Measurements from ENCODE around the gene USO1. TPM values are rescaled to one million over a fixed set of nuclear protein-coding genes. Genes with fewer than 3 reads are reported as not detected.
"Not testable (repeated sequence)": the region's sequence is repeated elsewhere in the genome, so short reads cannot be mapped to it uniquely, and the experiment has no call there.

Gene USO1
- total RNA-seq, 4 donors from 2014 or later, result 61.0 to 103 (median 74.4) TPM

DNA sequence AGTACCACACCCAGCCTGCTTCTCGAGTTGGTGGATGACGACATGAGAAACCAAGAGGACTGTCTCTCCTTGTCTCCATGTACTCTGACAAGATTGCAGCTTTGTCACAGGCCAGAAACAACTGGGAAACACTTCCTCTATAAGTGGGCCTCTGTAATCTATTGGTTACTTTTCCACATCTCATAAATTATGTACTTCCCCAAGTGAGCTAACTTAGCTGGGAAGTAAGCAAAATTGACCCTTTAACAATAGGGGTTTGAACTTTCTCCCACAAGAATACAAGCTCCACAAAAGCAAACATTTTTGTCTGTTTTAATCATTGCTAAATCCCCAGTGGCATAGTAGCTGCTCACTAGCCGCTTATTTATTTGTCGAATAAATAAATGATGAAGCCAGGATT is 14.1 kb upstream of the USO1 start:
- no peak overlapping the region for H3K27ac ChIP-seq (replicated peaks in 1 of 4)
- H3K9me3 ChIP-seq, result no peaks in the 10 kb centered on the region
- DNase-seq (ENCODE audit: extremely low spot score), result no peak
- H3K4me1 ChIP-seq, result peaks cover 10 to 14% (median 12%) of the 10 kb centered on the region in 4 donors
- no peaks in the 10 kb centered on the region for H3K36me3 ChIP-seq
- WGBS, result 79% methylated on average over 4 of the region's 4 CpGs
- H3K27me3 ChIP-seq, result no peaks in the 10 kb centered on the region
- no peak for TF ChIP-seq POLR2AphosphoS5 (IDR thresholded peaks at IDR 0.05)
- TF ChIP-seq EP300 (IDR thresholded peaks at IDR 0.05), result no peak
- TF ChIP-seq, protein P1, sequence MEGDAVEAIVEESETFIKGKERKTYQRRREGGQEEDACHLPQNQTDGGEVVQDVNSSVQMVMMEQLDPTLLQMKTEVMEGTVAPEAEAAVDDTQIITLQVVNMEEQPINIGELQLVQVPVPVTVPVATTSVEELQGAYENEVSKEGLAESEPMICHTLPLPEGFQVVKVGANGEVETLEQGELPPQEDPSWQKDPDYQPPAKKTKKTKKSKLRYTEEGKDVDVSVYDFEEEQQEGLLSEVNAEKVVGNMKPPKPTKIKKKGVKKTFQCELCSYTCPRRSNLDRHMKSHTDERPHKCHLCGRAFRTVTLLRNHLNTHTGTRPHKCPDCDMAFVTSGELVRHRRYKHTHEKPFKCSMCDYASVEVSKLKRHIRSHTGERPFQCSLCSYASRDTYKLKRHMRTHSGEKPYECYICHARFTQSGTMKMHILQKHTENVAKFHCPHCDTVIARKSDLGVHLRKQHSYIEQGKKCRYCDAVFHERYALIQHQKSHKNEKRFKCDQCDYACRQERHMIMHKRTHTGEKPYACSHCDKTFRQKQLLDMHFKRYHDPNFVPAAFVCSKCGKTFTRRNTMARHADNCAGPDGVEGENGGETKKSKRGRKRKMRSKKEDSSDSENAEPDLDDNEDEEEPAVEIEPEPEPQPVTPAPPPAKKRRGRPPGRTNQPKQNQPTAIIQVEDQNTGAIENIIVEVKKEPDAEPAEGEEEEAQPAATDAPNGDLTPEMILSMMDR (IDR thresholded peaks at IDR 0.05), result no peak
- TF ChIP-seq POLR2A (IDR thresholded peaks at IDR 0.05; ENCODE audit: low read depth), result no peak
- intact Hi-C loops (cut with DNase I), result loop anchor here (5.0 kb wide), 1 partner anchor 33 kb away; no protein-coding TSS in a partner anchor
- H3K4me3 ChIP-seq, result no peak overlapping the region

DNA sequence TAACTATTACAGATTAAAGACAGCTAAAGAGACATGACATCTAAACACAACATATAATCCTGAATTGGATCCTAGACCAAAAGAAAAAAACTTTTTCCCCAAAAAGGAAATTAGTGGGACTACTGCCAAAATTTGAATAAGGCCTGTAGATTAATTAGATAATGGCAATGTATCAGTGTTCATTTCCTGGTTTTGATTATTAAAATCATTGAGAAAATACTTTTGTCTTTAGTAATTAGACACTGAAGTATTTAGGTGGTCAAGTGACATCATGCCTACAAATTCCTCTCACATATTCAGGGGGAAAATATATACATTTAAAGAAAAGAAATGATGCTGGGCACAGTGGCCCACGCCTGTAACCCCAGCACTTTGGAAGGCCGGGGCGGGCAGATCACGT is 10.4 kb upstream of the USO1 start:
- H3K27me3 ChIP-seq, result no peaks in the 10 kb centered on the region
- no peak overlapping the region for H3K4me3 ChIP-seq
- H3K9me3 ChIP-seq, result no peaks in the 10 kb centered on the region
- no peak for DNase-seq (ENCODE audit: extremely low spot score)
- WGBS, result 97% methylated on average over 4 of the region's 4 CpGs
- peak overlapping the region in 2 of 4 donors; percentile 38 to 47 for H3K27ac ChIP-seq (replicated peaks in 1 of 4)
- H3K4me1 ChIP-seq, result peaks cover 13 to 21% (median 18%) of the 10 kb centered on the region in 4 donors
- intact Hi-C loops (cut with DNase I), result loop anchor here (5.0 kb wide), 1 partner anchor 37 kb away; no protein-coding TSS in a partner anchor
- TF ChIP-seq POLR2A (IDR thresholded peaks at IDR 0.05; ENCODE audit: low read depth), result no peak
- TF ChIP-seq, protein P1 (IDR thresholded peaks at IDR 0.05), result no peak
- no peak for TF ChIP-seq EP300 (IDR thresholded peaks at IDR 0.05)
- TF ChIP-seq POLR2AphosphoS5 (IDR thresholded peaks at IDR 0.05), result no peak
- peaks cover 0 to 3% (median 0%) of the 10 kb centered on the region in 4 donors for H3K36me3 ChIP-seq

DNA sequence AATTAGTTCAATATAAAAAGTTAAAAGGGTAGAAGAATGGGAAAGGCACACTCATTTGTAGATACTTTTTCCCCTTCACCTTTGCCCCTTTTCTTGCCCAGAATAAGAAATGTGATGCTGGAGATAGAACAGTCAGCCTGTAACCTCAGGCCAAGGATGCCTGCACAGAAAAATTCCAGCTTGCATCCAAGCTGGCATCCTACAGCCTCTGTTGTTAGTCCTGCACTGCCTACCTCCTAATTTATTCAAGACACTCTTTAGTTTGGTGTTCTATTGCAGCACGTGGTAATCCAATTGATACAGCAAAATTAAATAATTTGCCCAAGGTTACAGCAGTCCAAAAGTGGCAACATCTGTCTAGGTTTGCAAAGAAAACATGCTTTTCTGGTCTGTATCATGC is 9.7 kb upstream of the USO1 start:
- H3K36me3 ChIP-seq, result peaks cover 0 to 3% (median 0%) of the 10 kb centered on the region in 4 donors
- H3K4me3 ChIP-seq, result no peak overlapping the region
- H3K27me3 ChIP-seq, result no peaks in the 10 kb centered on the region
- no peaks in the 10 kb centered on the region for H3K9me3 ChIP-seq
- intact Hi-C loops (cut with DNase I), result loop anchor here (5.0 kb wide), 1 partner anchor 37 kb away; no protein-coding TSS in a partner anchor
- WGBS, result 35% methylated on average over 1 of the region's 1 CpG
- no peak for TF ChIP-seq POLR2AphosphoS5 (IDR thresholded peaks at IDR 0.05)
- TF ChIP-seq, protein P1 (IDR thresholded peaks at IDR 0.05), result no peak
- TF ChIP-seq POLR2A (IDR thresholded peaks at IDR 0.05; ENCODE audit: low read depth), result no peak
- DNase-seq (ENCODE audit: extremely low spot score), result no peak
- H3K27ac ChIP-seq (replicated peaks in 1 of 4), result peak overlapping the region; percentile 9 to 47 (median 40)
- peaks cover 13 to 21% (median 18%) of the 10 kb centered on the region in 4 donors for H3K4me1 ChIP-seq

DNA sequence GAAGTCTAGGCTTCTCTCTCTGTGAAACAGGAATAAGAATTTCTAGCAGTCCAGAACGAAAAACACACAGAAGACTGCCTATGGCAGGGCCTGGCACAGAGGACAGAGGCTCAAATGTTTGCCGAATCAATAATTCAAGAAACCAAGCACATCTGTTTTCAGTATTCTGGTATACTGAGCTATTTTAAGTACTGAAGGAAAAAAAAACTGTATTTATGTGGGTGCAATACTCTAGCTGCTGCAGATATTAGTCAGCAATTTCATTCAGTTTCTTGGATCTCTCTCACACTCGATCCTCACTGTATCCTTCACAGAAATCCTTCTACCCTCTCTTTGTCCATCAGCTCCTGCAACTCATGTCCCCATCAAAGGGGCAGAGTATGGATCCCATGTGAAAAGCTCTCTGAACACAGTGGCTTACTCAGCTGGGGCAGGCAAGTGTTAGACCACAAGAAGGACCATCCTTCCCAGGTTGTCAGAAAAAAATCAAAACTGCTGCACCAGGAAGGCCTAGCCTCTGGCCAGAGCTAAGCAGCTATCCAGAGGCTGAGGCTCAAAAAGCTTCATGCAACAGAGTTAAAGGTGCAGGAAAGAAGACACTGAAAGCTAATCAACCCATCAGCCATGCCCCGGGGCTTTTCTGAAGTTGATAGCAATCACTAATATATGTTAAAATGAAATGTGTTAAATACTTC is 9.1 kb upstream of the USO1 start:
- no peak for DNase-seq (ENCODE audit: extremely low spot score)
- H3K27ac ChIP-seq (replicated peaks in 1 of 4), result peak overlapping the region; percentile 9 to 47 (median 40)
- H3K9me3 ChIP-seq, result no peaks in the 10 kb centered on the region
- intact Hi-C loops (cut with DNase I), result no loop called here
- H3K27me3 ChIP-seq, result no peaks in the 10 kb centered on the region
- no peak overlapping the region for H3K4me3 ChIP-seq
- peaks cover 13 to 21% (median 18%) of the 10 kb centered on the region in 4 donors for H3K4me1 ChIP-seq
- no peak for TF ChIP-seq POLR2A (IDR thresholded peaks at IDR 0.05; ENCODE audit: low read depth)
- no peak for TF ChIP-seq EP300 (IDR thresholded peaks at IDR 0.05)
- 31% methylated on average over 4 of the region's 4 CpGs for WGBS
- H3K36me3 ChIP-seq, result peaks cover 0 to 3% (median 0%) of the 10 kb centered on the region in 4 donors

DNA sequence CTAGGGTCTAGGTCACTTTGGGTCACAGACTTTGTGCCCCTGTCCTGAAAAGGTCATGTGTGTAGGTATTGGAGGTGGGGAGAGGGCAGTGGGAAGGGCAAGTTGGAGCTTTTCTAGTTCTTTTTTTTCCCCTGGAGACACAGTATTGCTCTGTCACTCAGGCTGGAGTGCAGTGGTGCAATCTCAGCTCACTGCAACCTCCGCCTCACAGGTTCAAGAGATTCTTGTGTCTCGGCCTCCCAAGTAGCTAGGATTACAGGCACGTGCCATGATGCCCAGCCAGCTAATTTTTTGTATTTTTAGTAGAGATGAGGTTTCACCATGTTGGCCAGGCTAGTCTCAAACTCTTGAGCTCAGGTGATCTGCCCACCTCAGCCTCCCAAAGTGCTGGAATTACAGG is 8.3 kb upstream of the USO1 start:
- DNase-seq (ENCODE audit: extremely low spot score); H3K36me3 ChIP-seq; H3K9me3 ChIP-seq; H3K4me3 ChIP-seq; intact Hi-C loops (cut with DNase I); H3K27me3 ChIP-seq: not testable (repeated sequence)
- 93% methylated on average over 3 of the region's 3 CpGs for WGBS
- Histone ChIP-seq H3K4me1 (peaks cover 13 to 21% (median 18%) of the 10 kb centered on the region in 4 donors), H3K27ac (replicated peaks in 1 of 4) (peak overlapping the region in 1 of 4 donors; percentile 9)
